Liver (tissue), 3 donors: Measurements from ENCODE around the gene BANK1.

Experiments
- CTCF ChIP-seq: fragments of 150-350 bp; IDR thresholded peaks from 2 replicates; pipeline ENCODE4 v1.5.1; 2017; ENCODE audit warnings: improper control_type of control experiment, low read depth, low read length; ENCODE audit not compliant: missing input control
- JUND ChIP-seq, 2 donors: IDR thresholded peaks; 2 replicates each; pipeline ENCODE4 v1.6.1; 2016; ENCODE audit warnings: antibody characterized with exemption in 2 of 2
- SP1 ChIP-seq: IDR thresholded peaks from 2 replicates; pipeline ENCODE4 v1.6.1; 2018; ENCODE audit warnings: antibody characterized with exemption, mild to moderate bottlenecking
- TAF1 ChIP-seq: conservative IDR thresholded peaks from 2 replicates; pipeline ENCODE4 v1.6.1; 2016; ENCODE audit warnings: antibody characterized with exemption, mild to moderate bottlenecking
- TF ChIP-seq, protein P1 (sequence below): IDR thresholded peaks from 2 replicates; pipeline ENCODE4 v1.6.1; 2016; ENCODE audit warnings: antibody characterized with exemption, mild to moderate bottlenecking
- TF ChIP-seq, protein P2 (sequence below): IDR thresholded peaks from 2 replicates; pipeline ENCODE4 v1.6.1; 2016; ENCODE audit warnings: antibody characterized with exemption
- donor health status: healthy.
- donor health status: healthy.

GRCh38 chr4:102047616-102048015 lies 257.1 kb downstream of the BANK1 start:
- TF ChIP-seq, protein P1, sequence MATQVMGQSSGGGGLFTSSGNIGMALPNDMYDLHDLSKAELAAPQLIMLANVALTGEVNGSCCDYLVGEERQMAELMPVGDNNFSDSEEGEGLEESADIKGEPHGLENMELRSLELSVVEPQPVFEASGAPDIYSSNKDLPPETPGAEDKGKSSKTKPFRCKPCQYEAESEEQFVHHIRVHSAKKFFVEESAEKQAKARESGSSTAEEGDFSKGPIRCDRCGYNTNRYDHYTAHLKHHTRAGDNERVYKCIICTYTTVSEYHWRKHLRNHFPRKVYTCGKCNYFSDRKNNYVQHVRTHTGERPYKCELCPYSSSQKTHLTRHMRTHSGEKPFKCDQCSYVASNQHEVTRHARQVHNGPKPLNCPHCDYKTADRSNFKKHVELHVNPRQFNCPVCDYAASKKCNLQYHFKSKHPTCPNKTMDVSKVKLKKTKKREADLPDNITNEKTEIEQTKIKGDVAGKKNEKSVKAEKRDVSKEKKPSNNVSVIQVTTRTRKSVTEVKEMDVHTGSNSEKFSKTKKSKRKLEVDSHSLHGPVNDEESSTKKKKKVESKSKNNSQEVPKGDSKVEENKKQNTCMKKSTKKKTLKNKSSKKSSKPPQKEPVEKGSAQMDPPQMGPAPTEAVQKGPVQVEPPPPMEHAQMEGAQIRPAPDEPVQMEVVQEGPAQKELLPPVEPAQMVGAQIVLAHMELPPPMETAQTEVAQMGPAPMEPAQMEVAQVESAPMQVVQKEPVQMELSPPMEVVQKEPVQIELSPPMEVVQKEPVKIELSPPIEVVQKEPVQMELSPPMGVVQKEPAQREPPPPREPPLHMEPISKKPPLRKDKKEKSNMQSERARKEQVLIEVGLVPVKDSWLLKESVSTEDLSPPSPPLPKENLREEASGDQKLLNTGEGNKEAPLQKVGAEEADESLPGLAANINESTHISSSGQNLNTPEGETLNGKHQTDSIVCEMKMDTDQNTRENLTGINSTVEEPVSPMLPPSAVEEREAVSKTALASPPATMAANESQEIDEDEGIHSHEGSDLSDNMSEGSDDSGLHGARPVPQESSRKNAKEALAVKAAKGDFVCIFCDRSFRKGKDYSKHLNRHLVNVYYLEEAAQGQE, result no peak
- TF ChIP-seq, protein P2, sequence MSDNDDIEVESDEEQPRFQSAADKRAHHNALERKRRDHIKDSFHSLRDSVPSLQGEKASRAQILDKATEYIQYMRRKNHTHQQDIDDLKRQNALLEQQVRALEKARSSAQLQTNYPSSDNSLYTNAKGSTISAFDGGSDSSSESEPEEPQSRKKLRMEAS, result no peak
- TF ChIP-seq CTCF (no peak), JUND (IDR thresholded peaks at IDR 0.05) (no peak), SP1 (no peak), TAF1 (no peak)
